GM18502 (cell line): Measurements from ENCODE around the gene PEAK3.

Experiments used
- ATAC-seq: cut with Tn5 transposase; IDR thresholded peaks from one replicate; pipeline ENCODE4 v1.9.1; 2021; ENCODE audit warnings: mild to moderate bottlenecking; ENCODE audit not compliant: unreplicated experiment, poor library complexity

The PEAK3 gene, protein sequence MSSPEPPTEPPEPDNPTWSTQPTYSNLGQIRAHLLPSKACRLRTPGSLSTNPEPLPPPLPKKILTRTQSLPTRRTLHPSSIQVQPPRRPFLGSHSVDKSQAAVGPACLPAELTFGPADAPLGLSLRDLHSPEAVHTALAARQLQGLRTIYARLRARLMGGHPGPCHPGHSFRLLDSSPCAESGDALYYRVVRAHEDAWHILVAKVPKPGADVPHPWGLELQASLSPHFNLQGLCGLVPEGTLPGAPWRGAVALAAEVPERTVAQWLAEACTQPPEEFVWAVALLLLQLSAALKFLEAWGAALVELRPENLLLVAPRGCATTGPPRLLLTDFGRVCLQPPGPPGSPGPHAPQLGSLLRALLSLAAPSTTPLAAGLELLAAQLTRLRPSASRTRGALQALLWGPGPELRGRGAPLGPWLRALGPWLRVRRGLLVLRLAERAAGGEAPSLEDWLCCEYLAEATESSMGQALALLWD

DNA sequence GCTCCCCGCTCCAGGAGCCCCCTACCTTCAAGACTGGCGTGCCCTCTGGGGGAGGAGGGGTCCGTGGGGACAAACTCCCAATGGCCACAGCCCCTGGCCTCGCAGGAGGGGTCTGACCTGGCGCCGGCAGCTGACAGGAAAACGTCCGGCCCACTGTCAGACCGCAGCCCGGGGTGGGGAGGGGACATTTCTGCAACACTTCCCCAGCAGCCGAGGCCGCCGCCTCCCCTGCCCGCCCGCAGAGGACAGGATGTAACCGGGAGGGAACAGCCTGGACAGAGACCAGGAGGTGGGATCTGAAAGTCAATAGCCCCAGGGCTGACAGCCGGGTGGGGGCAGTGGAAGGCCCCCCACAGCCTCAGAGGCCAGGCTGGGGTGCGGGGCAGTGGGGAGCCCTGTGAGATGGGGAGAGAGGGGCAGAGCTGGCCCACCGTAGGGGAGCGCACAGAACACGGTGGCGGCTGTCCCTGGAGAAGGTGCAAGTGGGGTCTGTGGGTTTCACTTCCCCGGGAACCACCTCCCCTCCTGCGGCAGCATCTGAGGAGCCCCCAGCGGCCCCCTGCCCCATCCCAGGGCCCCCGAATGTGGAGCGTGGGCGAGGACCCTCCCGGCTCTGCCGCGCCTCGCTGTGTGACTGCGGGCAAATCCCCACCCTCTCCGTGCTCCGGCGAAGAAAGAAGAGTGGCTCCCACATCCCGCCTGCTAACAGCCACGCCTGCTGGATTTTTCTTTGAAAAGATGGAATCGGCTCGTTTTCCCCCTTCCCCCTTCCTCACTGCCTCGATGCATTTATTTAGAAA lies at the start of gene PEAK3:
TSS of gene PEAK3 (minus strand) at position 114 of the 800 bp plus-strand sequence. CDS start 1,244 bp downstream, outside the sequence.
- ATAC-seq, result no peak

DNA sequence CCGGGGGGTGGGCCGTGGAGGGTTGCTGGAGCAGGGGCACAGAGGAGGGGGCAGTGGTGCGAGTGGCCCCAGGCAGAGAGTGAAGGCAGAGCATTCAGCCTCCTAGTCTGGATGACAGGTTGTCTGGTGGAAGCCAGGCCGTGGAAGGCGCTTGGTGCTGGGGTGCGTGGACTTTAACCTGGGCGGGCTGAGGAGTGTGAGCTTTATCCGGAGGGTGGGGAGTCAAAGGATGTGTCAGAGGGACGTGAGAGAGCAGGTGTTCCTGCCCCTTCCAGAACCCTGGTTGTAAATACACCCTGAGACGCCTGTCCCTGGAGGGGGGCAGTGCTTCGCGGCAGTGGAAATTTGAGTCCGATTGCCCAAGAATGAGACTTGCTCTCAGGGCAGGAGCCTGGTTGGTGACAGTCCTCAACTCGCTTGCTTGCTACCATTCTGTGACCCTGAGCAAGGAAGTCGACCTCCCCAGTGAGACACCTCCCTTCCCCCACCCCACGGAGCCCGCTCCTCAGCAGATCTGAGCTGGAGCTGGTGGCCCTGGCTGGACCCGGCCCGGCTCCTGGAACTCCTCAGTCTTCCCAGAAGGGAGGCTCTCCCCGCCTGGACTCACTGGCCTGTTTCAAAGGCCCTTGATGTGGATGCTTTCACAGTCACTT lies 48.8 kb upstream of the PEAK3 start:
- no peak for ATAC-seq

DNA sequence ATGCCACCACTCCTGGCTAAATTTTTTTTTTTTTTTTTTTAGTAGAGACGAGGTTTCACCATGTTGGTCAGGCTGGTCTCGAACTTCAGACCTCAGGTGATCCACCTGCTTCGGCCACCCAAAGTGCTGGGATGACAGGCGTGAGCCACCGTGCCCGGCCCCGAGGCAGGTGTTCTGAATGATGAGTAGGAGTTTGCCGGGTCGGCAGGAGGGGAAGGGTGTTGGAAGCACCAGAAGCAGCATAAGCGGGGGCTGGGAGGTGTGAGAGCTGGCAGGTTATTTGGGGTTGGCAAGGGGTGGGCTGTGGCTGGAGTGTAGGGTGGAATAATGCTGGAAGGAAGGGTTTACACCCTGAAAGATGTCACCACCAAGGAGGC lies 48.3 kb upstream of the PEAK3 start:
- ATAC-seq, result no peak

DNA sequence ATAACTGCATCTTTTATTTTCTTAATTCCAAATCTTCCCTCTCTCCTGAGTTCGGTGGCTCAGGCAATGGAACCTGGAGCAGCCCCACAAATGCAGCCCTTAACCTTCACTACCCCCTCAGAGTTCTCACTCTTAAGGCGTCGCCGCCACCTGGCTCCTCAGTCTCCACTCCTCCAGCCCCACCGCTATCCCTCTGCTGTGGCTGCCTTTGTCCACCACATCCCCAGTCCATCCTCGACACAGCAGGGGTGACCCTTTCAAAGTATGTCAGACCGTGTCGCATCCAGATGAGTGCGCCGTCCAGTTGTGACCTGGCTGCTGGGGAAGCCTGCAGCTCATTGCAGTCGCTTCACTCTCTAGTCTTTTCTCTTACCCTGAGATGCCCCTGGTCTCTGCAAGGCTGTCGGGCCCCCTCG lies 47.5 kb upstream of the PEAK3 start:
- no peak for ATAC-seq

DNA sequence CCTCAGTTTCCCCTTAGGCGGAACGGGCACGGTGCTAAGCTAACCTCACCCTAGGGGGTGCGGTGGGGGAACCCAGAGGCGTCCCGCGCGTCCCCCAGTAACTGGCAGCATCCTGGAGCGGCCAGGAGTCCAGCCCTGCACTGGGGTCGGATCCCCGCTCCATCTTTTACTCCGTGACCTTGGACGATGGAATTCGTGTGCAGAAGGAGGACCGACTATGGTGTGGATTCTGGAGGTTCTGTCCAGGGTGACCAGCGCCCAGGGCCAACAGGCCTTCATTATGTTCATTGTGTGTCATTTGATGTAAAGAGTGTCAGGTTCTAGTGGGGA lies 47.1 kb upstream of the PEAK3 start:
- no peak for ATAC-seq

DNA sequence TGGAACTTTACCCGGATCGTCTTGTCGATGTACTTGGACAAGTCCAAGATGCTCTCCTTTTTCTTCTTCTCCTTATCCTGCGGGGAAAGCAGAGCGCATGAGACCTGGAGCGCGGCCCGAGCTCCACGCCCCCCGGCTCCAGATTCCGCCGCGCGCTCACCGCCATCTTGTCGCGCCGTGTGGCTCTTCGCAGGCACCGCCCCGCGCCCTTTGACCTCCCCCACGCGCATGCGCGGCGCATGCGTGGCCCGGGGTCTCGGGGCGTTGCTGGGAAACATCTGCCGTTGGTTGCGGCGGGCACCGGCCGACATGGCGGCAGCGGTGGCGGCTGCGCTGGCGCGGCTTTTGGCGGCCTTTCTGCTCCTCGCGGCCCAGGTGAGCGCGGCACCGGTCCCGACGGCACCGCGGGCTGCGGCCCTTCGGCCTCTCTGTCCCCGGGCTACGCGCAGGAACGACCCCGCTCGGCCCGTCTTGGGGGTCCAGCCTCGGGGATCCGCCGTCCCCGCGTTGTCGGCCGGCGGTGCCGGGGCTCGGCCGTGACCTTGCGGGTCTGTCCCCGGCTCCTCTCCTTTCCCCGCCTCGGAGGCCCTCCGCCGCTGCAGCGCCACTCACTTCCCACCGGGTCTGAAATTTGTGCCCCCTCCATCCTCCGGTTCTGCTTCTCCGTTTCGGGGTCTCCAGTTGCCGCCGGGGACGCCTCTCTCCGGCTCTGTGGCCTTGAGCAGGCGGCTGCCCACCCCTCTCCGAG lies 46.6 kb upstream of the PEAK3 start, which contains the start of the genes LSM7 and SPPL2B:
TSS of gene LSM7 (minus strand) at position 186 of the 748 bp plus-strand sequence. CDS start at position 166, 20 bp downstream.
TSS of gene SPPL2B (plus strand) at position 284 of the 748 bp plus-strand sequence. CDS start at position 310, 26 bp downstream.
- ATAC-seq, result peak; percentile 75

DNA sequence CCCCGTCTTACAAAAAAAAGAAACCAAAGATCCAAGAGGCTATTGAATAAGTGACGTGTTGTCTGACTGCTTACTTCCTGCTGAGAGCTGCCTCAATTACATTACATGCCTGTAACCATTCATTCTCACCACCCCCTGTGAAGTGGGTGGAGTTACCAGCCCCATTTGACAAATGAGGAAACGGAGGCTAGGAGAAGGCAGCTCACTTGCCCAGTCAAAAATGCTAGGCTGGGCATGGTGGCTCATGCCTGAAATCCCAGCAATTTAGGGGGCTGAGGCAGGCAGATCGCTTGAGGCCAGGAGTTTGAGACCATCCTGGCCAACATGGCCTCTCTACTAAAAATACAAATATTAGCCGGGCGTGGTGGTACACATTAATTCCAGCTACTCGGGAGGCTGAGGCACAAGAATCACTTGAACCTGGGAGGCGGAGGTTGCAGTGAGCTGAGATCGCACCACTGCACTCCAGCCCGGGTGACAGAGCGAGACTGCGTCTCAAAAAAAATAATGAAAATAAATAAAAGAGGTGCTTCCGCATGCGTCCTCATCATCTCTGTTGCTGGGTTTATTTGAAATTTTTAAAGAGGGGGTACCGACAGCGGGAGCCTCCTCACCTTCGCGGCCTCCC lies 45.9 kb upstream of the PEAK3 start:
- no peak for ATAC-seq

DNA sequence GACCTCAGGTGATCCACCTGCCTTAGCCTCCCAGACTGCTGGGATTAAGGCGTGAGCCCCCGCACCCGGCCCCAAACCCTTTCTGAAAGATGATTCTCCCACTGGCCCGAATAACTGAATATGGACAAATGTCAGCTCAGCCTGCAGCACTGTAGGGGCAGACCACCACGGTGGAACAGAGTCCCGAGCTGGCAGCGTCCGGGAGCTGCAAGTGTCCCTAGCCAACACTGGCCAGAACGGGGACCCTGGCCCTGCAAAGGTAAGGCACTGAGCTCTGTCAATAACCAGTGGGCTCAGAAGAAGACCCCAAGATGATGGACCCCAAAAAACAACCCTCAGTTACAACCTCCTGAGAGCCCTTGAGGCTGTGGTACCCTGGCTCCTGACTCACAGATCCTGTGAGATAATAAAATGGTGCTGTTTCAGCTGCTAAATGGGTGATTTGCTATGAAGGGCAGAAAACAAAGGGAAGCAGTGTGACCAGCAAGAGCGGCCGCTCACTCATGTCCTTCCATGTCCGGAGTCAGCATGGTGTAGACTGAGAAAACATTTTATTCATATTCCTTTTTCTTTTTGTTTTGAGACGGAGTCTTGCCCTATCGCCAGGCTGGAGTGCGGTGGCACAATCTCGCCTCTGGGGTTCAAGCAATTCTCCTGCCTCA lies 44.9 kb upstream of the PEAK3 start:
- ATAC-seq, result no peak

DNA sequence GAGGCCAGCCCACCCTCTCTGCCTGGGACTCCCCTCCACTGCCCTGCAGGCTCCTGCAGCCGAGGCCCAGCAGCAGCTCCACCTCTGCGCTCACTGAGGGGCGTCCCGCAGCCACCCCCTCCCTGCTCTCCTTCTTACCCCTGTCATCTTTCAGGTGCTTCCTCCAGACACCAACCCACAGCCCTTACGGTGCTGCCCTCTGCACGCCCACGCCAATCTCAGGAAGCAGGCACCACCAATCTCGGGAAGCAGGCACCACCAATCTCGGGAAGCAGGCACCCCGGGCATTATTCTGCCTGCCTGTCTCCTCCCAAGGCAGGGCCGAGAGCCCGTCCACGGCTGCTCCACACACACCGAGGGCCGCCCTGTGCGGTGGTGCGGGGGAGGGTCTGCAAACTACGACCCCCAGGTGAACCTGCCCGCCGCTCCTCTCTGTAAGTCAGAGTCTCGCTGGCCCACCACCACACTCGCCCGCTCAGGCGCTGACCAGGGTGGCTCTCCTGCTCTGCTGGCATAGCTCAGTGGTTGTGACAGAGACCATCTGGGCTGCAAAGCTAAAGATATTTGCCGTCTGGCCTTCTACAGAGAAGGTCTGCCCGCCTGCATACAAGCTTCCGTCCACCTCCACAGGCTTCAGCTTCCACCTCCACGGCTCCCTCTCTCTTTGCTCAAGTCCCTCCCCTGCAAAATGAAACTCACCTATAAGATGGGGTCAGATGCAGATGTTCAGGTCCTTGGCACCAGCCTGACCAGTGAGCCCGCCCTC lies 43.5 kb upstream of the PEAK3 start:
- no peak for ATAC-seq

DNA sequence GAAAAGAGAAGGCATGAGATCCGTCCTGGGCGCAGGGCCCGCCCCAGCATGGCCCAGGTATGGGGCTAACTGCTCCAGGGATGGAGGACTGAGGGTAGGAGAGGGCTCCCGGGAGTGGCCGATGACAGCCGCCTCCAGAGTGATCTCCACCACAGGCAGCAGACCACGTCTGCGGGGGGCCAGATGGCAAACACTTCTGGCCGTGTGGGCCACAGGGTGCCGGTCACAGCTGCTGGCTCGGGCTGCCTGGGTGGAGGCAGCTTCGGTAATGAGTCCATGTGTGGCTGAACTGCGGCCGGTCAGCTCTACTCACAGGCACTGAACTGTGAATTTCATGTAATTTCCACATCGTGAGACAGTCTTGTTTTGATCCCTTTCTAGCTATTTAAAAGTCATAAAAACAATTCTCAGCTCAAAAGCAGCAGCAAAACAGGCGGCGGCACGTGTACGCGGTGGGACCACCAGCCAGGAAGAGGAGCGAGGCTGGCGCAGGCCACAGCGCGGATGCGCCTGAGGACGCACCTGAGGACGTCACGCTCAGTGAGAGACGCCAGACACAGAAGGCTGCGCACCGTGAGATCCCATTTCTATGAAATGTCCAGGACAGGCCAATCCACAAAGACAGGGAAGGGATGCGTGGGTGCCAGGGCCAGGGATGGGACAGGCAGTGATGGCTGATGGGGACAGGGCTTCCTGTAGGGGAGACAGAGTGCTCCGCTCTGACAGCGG lies 42.4 kb upstream of the PEAK3 start:
- ATAC-seq, result no peak

DNA sequence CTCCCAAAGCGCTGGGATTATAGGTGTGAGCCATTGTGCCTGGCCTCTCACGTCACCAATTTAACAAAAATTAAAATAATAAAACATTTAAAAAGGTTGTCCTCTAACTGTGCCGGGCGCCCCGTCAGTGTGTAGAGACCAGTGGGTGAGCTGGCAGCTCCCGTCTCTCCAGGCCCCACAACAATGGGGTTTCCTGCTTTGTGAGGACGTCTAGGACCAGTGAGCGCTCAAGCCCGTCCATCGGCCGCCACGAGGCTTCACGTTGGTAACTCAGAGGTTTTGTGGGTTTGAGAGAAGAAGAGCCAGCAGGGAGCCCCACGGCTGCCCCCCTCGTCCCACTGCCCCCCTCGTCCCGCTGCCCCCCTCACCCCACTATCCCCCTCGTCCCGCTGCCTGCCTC lies 41.7 kb upstream of the PEAK3 start:
- no peak for ATAC-seq

DNA sequence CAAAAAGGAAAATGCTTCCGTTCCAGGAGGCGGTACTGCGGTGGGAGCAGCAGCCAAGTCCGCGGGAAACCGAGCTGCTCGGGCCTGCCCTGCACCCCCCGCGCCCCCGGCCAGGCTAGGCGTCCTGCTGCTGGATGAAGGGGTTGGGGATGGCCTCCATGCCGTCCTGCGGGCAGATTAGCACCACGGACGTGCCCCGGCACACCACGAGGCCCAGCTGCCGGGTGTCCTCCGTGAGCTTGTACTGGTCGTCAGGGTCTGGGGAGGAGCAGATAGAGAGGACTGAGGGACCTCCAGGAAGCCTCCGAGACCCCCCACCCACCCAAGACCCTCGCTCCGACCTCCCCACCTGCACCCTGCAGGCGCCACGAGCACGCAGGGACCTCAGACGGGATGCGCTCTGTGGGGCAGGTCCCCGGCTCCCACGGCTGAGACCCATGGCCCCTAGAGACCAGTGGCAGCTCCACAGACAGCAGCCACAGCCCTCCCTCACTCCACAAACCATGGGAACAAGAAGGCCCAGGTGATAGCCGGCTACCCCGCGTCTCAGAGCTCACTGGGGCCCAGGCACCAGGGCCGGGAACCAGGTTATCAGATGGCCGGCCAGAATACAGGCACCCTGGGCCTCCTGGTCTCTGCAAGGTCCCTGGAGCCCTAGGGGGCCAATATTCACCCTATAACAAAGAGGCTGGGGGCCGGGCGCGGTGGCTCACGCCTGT lies 39.7 kb upstream of the PEAK3 start:
- no peak for ATAC-seq

DNA sequence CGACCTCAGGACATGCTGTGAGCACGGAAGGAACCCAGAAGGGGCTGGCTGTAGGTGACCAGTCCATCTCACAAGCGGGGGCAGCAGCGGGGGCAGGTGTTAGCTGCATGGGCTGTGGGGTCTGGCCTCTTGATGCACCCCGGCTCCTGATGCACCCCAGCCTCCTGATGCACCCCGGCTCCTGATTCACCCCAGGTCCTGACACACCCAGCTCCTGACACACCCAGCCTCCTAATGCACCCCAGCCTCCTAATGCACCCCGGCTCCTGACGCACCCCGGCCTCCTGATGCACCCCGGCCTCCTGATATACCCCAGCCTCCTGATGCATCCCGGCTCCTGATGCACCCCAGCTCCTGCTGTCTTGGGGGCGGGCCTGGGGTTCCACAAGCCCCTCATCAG lies 39.0 kb upstream of the PEAK3 start:
- no peak for ATAC-seq

DNA sequence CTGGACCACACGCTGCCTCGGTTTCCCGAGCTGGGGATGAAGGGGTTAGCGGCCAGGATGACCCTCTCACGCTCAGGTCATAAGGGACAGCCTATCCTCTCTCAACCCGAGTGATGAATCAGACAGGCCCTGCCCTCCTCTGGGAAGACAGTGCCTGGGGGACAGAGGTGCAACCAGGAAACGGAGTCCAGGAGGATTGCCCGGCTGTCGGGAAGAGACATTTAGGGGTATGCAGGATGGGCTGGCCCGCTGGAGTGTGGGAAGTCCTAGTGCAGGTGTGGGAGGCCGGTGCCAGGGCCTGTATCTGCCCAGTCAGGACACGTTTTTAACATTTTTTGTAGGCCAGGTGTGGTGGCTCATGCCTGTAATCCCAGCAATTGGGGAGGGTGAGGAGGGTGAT lies 38.1 kb upstream of the PEAK3 start:
- no peak for ATAC-seq

DNA sequence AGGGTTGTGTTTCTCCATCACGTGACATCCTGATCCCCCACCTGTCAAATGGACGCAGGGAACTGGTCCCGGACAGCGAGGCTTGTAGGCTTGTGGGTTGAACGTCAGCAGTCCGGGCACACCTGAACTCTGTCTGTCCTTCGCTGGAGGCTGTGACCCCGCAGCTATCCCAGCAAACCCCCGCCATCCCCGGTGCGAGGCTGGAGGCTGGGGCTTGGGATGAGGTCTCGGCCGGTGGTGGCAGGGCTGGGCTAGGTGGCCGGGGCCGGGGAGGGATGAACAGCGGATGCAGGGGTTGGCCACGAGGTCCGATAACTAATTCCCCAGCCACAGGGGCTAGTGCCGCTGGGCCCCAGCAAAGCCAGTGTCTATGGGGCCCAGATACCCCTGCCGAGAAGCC lies 37.6 kb upstream of the PEAK3 start:
- ATAC-seq, result no peak

DNA sequence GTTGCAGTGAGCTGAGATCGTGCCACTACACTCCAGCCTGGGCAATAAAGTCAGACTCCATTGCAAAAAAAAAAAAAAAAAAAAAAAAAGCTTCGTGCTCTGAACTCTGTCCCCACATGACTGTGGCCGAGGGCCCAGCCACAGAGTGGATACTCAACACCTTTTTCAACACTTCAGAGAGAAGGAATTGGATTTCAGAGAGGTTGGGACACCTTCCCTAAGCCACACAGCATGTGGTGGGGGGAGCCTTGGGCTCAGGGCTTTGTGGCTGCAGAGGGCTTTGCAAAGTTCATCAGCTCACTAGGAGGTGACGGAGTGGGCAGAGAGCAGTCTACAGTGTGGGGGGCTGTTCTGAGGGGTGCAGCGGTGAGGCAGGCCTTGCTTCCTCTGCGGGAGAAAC lies 36.9 kb upstream of the PEAK3 start:
- no peak for ATAC-seq

DNA sequence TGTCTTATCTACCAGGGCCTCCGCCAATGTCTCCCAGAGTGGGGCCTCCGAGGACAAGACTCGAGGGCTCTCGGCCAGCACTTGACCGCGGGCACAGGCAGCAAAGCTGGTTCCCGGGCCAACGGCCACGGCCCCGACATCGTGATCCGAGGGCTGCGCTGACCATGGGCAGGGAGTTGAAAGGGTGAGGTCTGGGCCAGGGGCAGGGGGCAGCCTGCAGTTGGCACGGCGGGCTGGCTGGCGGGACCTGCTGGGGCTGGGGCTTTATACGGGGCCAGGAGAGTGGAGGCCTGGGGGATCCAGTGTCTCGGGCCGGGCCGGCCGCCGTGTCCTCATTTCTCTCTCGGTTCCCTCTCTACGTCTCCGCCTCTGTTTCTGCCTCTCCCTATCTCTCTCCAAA lies 35.8 kb upstream of the PEAK3 start:
- ATAC-seq, result no peak
